ENCODE measurements around the gene TMEM156.

Gene TMEM156

GRCh38 chr4:38923746-38924145 lies 108.5 kb downstream of the TMEM156 start:
- DNase-seq (ENCODE audit: low read depth) = no peak

- DNase-seq (ENCODE audit: low read depth) = no peak
Observed at GRCh38 chr4:38921151-38921550, 111.1 kb downstream of the TMEM156 start.

GRCh38 chr4:38920677-38921076 lies 111.5 kb downstream of the TMEM156 start:
- no peak for DNase-seq (ENCODE audit: low read depth)

- no peak for DNase-seq (ENCODE audit: low read depth)
Observed at GRCh38 chr4:38920186-38920585, 112.0 kb downstream of the TMEM156 start.

- no peak for DNase-seq (ENCODE audit: low read depth)
Observed at GRCh38 chr4:38919494-38919893, 112.7 kb downstream of the TMEM156 start.

GRCh38 chr4:38917481-38918025 lies 114.7 kb downstream of the TMEM156 start:
- DNase-seq (ENCODE audit: low read depth) = no peak

Measured in activated T-cell treated with anti-CD3 and anti-CD28 coated beads for 1 hour (primary cell).